ENCODE measurements around the gene RIC8A.

The RIC8A gene

DNA sequence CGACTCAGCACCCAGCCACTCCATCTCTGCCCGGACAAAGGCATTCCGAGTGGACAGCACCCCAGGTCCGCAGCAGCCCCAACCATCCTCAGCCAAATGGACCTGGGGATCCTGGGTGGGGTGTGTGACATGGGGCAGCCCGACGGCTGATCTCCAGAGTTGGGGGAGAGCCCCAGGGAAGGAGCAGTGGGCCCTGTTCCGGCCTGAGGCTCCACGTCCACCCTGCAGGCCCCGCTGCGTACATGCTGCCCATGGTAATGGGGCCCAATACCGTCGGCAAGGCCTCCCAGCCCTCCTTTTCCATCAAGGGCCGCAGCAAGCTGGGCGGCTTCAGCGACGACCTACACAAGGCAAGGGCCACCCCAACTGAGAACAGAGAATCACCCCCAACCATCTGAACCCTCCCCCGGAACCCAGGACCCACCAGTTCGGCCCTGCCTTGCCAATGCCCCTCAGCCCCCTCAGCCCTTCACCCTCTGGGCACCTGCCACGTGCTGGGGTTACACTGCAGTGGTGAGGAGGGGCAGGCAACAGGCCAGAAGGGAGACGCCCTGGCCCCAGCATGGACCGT, 9.2 kb upstream of the RIC8A start:
- H3K27ac ChIP-seq: no peak overlapping the region
- TF ChIP-seq, protein P1, sequence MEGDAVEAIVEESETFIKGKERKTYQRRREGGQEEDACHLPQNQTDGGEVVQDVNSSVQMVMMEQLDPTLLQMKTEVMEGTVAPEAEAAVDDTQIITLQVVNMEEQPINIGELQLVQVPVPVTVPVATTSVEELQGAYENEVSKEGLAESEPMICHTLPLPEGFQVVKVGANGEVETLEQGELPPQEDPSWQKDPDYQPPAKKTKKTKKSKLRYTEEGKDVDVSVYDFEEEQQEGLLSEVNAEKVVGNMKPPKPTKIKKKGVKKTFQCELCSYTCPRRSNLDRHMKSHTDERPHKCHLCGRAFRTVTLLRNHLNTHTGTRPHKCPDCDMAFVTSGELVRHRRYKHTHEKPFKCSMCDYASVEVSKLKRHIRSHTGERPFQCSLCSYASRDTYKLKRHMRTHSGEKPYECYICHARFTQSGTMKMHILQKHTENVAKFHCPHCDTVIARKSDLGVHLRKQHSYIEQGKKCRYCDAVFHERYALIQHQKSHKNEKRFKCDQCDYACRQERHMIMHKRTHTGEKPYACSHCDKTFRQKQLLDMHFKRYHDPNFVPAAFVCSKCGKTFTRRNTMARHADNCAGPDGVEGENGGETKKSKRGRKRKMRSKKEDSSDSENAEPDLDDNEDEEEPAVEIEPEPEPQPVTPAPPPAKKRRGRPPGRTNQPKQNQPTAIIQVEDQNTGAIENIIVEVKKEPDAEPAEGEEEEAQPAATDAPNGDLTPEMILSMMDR (conservative IDR thresholded peaks at IDR 0.05): no peak

- H3K27ac ChIP-seq: no peak overlapping the region
- TF ChIP-seq, protein P1 (conservative IDR thresholded peaks at IDR 0.05): no peak
Observed at GRCh38 chr11:199004-199581, 8.4 kb upstream of the RIC8A start.

DNA sequence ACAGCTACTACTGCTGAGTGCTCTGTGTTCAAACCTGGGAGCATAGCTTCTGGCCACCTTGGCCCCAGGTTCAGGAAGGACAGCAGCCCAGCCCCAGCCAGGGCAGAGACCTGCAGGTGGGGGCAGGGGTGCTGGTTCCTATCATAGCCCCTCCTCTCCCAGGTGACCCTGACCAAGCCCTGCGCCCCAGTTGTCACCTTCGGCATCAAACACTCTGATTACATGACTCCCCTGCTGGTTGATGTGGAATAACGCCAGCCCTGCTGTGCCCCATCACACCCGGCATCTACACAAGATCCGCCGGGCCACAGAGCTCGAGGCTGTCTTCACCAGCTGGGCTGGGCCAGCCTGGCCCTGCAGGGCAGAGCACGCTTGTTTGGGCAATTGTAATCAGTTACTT, 7.7 kb upstream of the RIC8A start:
- TF ChIP-seq, protein P1 (conservative IDR thresholded peaks at IDR 0.05): no peak
- no peak overlapping the region for H3K27ac ChIP-seq

- TF ChIP-seq, protein P1 (conservative IDR thresholded peaks at IDR 0.05): no peak
- H3K27ac ChIP-seq: no peak overlapping the region
Observed at GRCh38 chr11:200224-201003, 7.1 kb upstream of the RIC8A start.

DNA sequence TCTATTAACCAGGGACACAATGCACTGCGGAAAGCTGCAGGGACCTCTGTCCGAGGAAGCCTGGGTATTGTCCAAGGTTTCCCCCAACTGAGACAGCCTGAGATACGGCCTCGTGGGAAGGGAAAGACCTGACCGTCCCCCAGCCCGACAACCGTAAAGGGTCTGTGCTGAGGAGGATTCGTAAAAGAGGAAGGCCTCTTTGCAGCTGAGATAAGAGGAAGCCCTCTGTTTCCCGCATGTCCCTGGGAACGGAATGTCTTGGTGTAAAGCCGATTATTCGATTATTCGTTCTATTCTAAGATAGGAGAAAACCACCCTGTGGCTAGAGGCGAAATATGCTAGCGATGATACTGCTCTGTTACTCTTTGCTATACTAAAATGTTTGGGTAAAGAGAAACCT, 5.5 kb upstream of the RIC8A start:
- no peak overlapping the region for H3K27ac ChIP-seq
- TF ChIP-seq, protein P1 (conservative IDR thresholded peaks at IDR 0.05): no peak

DNA sequence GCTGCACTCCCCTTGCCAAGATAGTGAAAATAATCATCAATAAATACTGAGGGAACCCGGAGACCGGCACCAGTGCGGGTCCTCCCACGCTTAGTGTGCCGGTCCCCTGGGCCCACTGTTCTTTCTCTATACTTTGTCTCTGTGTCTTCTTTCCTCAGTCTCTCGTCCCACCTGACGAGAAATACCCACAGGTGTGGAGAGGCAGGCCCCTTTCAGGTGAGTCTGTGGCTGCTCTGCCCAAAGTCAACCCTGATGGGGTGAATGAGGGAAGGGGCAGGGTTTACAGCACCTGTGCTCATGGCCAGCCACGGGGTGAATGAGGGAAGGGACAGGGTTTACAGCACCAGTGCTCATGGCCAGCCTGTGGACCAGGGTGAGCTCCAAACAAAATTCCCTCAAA, 5.0 kb upstream of the RIC8A start:
- TF ChIP-seq, protein P1 (conservative IDR thresholded peaks at IDR 0.05): no peak

GRCh38 chr11:203056-203944, 4.2 kb upstream of the RIC8A start:
- TF ChIP-seq, protein P1 (conservative IDR thresholded peaks at IDR 0.05): no peak

More for the DNA sequence above, 5.0 kb upstream of the RIC8A start:
- no peak overlapping the region for H3K27ac ChIP-seq

More at GRCh38 chr11:203056-203944, 4.2 kb upstream of the RIC8A start:
- no peak overlapping the region for H3K27ac ChIP-seq

All from VCaP (cell line).